HEK293 (cell line): ENCODE measurements around the gene CKLF.
"Not testable (repeated sequence)": the region's sequence is repeated elsewhere in the genome, so short reads cannot be mapped to it uniquely, and the experiment has no call there.

Experiments
- CTCF ChIA-PET: fragments of 350-600 bp; formaldehyde crosslinking; extraction: SDS; loops from one replicate; lab custom pipeline; 2021; ENCODE audit warnings: antibody characterized with exemption; lab: Yijun Ruan, JAX
- POLR2A ChIA-PET: fragments of 300-600 bp; formaldehyde crosslinking; extraction: SDS; loops from one replicate; lab custom pipeline; 2020; ENCODE audit warnings: antibody characterized with exemption, inconsistent platforms; lab: Yijun Ruan, JAX
- H3K27ac ChIP-seq: fragments of 200-500 bp; sonication (Bioruptor generic); 2 replicates; pipeline ENCODE4 v1.5.1; 2014; ENCODE audit warnings: low read depth, low read length, control low read depth, inconsistent platforms; ENCODE audit errors: extremely low read depth
- H3K36me3 ChIP-seq, 2 experiments: fragments of 200-500 bp in 1 of 2; sonication (Bioruptor generic) in 1 of 2; 1 replicate in 1 of 2; 2 replicates in 1 of 2; pipeline ENCODE4 v1.5.1; 2014 to 2017; ENCODE audit warnings: inconsistent platforms in 2 of 2, low read length in 2 of 2; ENCODE audit not compliant: control insufficient read depth in 2 of 2, insufficient read depth in 1 of 2
- H3K4me1 ChIP-seq: fragments of 200-500 bp; sonication (Bioruptor generic); 2 replicates; pipeline ENCODE4 v1.5.1; 2014; ENCODE audit warnings: mild to moderate bottlenecking, low read length, inconsistent platforms; ENCODE audit not compliant: control insufficient read depth, insufficient read depth
- H3K4me3 ChIP-seq: 2 replicates; pipeline ENCODE4 v1.5.1; 2011; ENCODE audit warnings: low read depth, mild to moderate bottlenecking, control low read depth, low read length, moderate library complexity
- H3K9me3 ChIP-seq: fragments of 200-500 bp; sonication (Bioruptor generic); 2 replicates; pipeline ENCODE4 v1.5.1; 2014; ENCODE audit warnings: low read depth, low read length, inconsistent platforms; ENCODE audit not compliant: control insufficient read depth, insufficient read depth
- GLI2 ChIP-seq: fragments of 450-650 bp; formaldehyde crosslinking; IDR thresholded peaks from 2 replicates; pipeline ENCODE4; 2017; ENCODE audit warnings: missing biosample characterization, missing genetic modification characterization, low read depth, borderline replicate concordance
- MZF1 ChIP-seq: fragments of 450-650 bp; formaldehyde crosslinking; IDR thresholded peaks from 2 replicates; pipeline ENCODE4 v1.5.1; 2017; ENCODE audit warnings: missing biosample characterization, missing genetic modification characterization, borderline replicate concordance
- RBAK ChIP-seq: fragments of 450-650 bp; formaldehyde crosslinking; IDR thresholded peaks from 2 replicates; pipeline ENCODE4 v1.5.1; 2016; ENCODE audit warnings: missing biosample characterization, missing genetic modification characterization
- SCRT2 ChIP-seq: fragments of 450-650 bp; formaldehyde crosslinking; IDR thresholded peaks from 2 replicates; pipeline ENCODE4 v1.5.1; 2016; ENCODE audit warnings: missing biosample characterization, missing genetic modification characterization
- ZNF112 ChIP-seq: fragments of 450-650 bp; formaldehyde crosslinking; IDR thresholded peaks from 2 replicates; pipeline ENCODE4 v1.5.0; 2017; ENCODE audit warnings: missing biosample characterization, missing genetic modification characterization
- ZNF146 ChIP-seq: fragments of 450-650 bp; formaldehyde crosslinking; IDR thresholded peaks from 2 replicates; pipeline ENCODE4 v1.5.1; 2016; ENCODE audit warnings: missing biosample characterization, missing genetic modification characterization
- ZNF24 ChIP-seq: fragments of 450-650 bp; formaldehyde crosslinking; IDR thresholded peaks from 2 replicates; pipeline ENCODE4 v1.5.1; 2016; ENCODE audit warnings: missing biosample characterization, missing genetic modification characterization
- ZNF311 ChIP-seq: fragments of 450-650 bp; formaldehyde crosslinking; IDR thresholded peaks from 2 replicates; pipeline ENCODE4 v1.5.1; 2017; ENCODE audit warnings: missing biosample characterization, missing genetic modification characterization, borderline replicate concordance
- ZNF548 ChIP-seq: fragments of 450-650 bp; formaldehyde crosslinking; IDR thresholded peaks from 2 replicates; pipeline ENCODE4 v1.5.1; 2016; ENCODE audit warnings: missing biosample characterization, missing genetic modification characterization
- ZNF658 ChIP-seq: fragments of 450-650 bp; formaldehyde crosslinking; IDR thresholded peaks from 2 replicates; pipeline ENCODE4; 2016; ENCODE audit warnings: missing biosample characterization, missing genetic modification characterization
- ZNF701 ChIP-seq: fragments of 450-650 bp; formaldehyde crosslinking; IDR thresholded peaks from 2 replicates; pipeline ENCODE4 v1.5.1; 2016; ENCODE audit warnings: missing biosample characterization, missing genetic modification characterization
- ZNF707 ChIP-seq: fragments of 450-650 bp; formaldehyde crosslinking; IDR thresholded peaks from 2 replicates; pipeline ENCODE4 v1.5.1; 2016; ENCODE audit warnings: missing biosample characterization, missing genetic modification characterization
- ZNF785 ChIP-seq: fragments of 450-650 bp; formaldehyde crosslinking; IDR thresholded peaks from 2 replicates; pipeline ENCODE4 v1.5.1; 2016; ENCODE audit warnings: missing biosample characterization, missing genetic modification characterization
- ZNF791 ChIP-seq: fragments of 450-650 bp; formaldehyde crosslinking; IDR thresholded peaks from 2 replicates; pipeline ENCODE4 v1.5.1; 2016; ENCODE audit warnings: missing biosample characterization, missing genetic modification characterization
- ZXDB ChIP-seq: fragments of 450-650 bp; formaldehyde crosslinking; IDR thresholded peaks from 2 replicates; pipeline ENCODE4 v1.5.1; 2016; ENCODE audit warnings: missing biosample characterization, missing genetic modification characterization
- TF ChIP-seq, protein P1 (sequence below): fragments of 450-650 bp; formaldehyde crosslinking; IDR thresholded peaks from 2 replicates; pipeline ENCODE4 v1.5.1; 2016; ENCODE audit warnings: missing biosample characterization, missing genetic modification characterization
- TF ChIP-seq, protein P2 (sequence below): fragments of 450-650 bp; formaldehyde crosslinking; IDR thresholded peaks from 2 replicates; pipeline ENCODE4 v1.5.1; 2016; ENCODE audit warnings: missing biosample characterization, missing genetic modification characterization
- TF ChIP-seq, protein P3 (sequence below): fragments of 450-650 bp; formaldehyde crosslinking; IDR thresholded peaks from 2 replicates; pipeline ENCODE4 v1.5.1; 2016; ENCODE audit warnings: missing biosample characterization, missing genetic modification characterization
- TF ChIP-seq, protein P4 (sequence below): fragments of 450-650 bp; formaldehyde crosslinking; IDR thresholded peaks from 2 replicates; pipeline ENCODE4; 2016; ENCODE audit warnings: missing biosample characterization, missing genetic modification characterization
- TF ChIP-seq, protein P5 (sequence below): fragments of 450-650 bp; formaldehyde crosslinking; IDR thresholded peaks from 2 replicates; pipeline ENCODE4 v1.5.1; 2016; ENCODE audit warnings: missing biosample characterization, missing genetic modification characterization
- TF ChIP-seq, protein P6 (sequence below): fragments of 450-650 bp; formaldehyde crosslinking; IDR thresholded peaks from 2 replicates; pipeline ENCODE4 v1.5.1; 2016; ENCODE audit warnings: missing biosample characterization, missing genetic modification characterization, low read depth

The CKLF gene

DNA sequence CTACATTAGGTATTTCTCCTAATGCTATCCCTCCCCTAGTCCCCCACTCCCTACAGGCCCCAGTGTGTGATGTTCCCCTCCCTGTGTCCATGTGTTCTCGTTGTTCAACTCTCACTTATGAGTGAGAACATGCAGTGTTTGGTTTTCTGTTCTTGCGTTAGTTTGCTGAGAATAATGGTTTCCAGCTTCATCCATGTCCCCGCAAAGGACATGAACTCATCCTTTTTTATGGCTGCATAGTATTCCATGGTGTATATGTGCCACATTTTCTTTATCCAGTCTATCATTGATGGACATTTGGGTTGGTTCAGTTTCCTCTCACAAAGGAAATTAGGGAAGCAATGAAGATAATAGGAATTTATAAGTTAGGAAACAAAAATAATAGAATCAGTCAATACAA lies 14.9 kb downstream of the CKLF start:
- H3K9me3 ChIP-seq, POLR2A ChIA-PET, H3K27ac ChIP-seq, H3K4me1 ChIP-seq, H3K4me3 ChIP-seq: not testable (repeated sequence)
- CTCF ChIA-PET: interaction anchor here (0.9 kb wide), 1 partner anchor 16 kb away, joined by 3 read pairs; no protein-coding TSS in a partner anchor
- TF ChIP-seq, protein P1, sequence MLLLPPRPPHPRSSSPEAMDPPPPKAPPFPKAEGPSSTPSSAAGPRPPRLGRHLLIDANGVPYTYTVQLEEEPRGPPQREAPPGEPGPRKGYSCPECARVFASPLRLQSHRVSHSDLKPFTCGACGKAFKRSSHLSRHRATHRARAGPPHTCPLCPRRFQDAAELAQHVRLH (tag by site-specific recombination): peak; percentile 78; the same call in 1 of the 2 replicates
- peak; percentile 98 for TF ChIP-seq ZNF146
- TF ChIP-seq, protein P2, sequence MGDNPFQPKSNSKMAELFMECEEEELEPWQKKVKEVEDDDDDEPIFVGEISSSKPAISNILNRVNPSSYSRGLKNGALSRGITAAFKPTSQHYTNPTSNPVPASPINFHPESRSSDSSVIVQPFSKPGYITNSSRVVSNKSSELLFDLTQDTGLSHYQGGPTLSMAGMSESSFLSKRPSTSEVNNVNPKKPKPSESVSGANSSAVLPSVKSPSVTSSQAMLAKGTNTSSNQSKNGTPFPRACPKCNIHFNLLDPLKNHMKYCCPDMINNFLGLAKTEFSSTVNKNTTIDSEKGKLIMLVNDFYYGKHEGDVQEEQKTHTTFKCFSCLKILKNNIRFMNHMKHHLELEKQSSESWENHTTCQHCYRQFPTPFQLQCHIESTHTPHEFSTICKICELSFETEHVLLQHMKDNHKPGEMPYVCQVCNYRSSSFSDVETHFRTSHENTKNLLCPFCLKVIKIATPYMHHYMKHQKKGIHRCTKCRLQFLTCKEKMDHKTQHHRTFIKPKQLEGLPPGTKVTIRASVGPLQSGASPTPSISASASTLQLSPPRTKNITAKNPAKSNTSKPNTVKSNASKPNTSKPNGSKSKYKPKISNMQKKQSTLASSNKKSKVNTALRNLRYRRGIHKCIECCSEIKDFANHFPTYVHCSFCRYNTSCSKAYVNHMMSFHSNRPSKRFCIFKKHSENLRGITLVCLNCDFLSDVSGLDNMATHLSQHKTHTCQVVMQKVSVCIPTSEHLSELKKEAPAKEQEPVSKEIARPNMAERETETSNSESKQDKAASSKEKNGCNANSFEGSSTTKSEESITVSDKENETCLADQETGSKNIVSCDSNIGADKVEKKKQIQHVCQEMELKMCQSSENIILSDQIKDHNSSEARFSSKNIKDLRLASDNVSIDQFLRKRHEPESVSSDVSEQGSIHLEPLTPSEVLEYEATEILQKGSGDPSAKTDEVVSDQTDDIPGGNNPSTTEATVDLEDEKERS (tag by site-specific recombination): 0 out of 2 replicates have a peak, but pooled peaks have one; percentile 53
- peaks cover 5 to 44% of the 10 kb centered on the region in 2 experiments; a peak in 2 of 3 replicates for H3K36me3 ChIP-seq

DNA sequence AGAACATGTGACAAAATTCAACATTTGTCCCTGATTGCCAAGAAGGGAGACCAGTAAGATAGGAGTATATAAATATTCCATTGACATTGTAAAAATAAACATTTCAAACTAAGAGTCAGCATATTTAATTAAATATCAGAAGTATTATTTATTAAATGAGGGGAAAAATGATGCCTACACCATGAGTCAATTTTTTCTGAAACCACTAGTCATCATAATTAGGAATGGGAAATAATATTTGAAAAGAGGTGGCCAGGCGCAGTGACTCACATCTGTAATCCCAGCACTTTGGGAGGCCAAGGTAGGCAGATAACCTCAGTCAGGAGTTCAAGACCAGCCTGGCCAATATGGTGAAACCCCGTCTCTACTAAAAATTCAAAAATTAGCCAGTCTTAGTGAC lies 16.0 kb downstream of the CKLF start:
- peaks cover 9% of the 10 kb centered on the region for H3K4me1 ChIP-seq
- POLR2A ChIA-PET: no interaction called here
- H3K27ac ChIP-seq: no peak overlapping the region
- peaks cover 5 to 38% of the 10 kb centered on the region in 2 experiments; a peak in 2 of 3 replicates for H3K36me3 ChIP-seq
- H3K9me3 ChIP-seq: no peaks in the 10 kb centered on the region
- H3K4me3 ChIP-seq: no peak overlapping the region
- CTCF ChIA-PET: no interaction called here
- TF ChIP-seq, protein P3, sequence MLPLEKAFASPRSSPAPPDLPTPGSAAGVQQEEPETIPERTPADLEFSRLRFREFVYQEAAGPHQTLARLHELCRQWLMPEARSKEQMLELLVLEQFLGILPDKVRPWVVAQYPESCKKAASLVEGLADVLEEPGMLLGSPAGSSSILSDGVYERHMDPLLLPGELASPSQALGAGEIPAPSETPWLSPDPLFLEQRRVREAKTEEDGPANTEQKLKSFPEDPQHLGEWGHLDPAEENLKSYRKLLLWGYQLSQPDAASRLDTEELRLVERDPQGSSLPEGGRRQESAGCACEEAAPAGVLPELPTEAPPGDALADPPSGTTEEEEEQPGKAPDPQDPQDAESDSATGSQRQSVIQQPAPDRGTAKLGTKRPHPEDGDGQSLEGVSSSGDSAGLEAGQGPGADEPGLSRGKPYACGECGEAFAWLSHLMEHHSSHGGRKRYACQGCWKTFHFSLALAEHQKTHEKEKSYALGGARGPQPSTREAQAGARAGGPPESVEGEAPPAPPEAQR (tag by site-specific recombination): no peak
- TF ChIP-seq, all 188 proteins: peak for 0

DNA sequence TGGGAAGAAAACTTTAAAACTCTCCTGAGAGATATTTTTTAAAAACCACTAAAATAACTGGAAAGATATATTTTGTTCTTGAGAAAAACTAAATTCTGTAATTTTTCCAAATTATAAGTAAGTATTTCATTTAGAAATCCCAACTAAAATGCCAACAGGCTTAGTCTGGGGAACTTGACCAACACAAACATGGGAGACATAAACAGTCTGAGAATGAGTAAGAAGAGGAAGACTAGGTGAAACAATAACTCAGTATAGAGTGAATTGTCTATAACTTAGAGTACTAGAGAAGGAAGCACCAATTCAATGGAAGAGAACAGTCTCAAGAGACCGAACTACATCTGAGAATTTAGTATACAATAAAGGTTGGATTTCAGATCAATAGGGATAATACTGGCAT lies 16.8 kb downstream of the CKLF start:
- TF ChIP-seq ZXDB (no peak), ZNF707 (tag by site-specific recombination) (no peak), ZNF701 (no peak), ZNF785 (no peak), ZNF791 (no peak), GLI2 (tag by site-specific recombination) (no peak), ZNF658 (tag by site-specific recombination) (no peak), ZNF112 (tag by site-specific recombination) (no peak), ZNF24 (tag by site-specific recombination) (no peak), ZNF311 (tag by site-specific recombination) (no peak), MZF1 (tag by site-specific recombination) (no peak), RBAK (tag by site-specific recombination) (no peak), SCRT2 (no peak), ZNF548 (no peak)
- TF ChIP-seq, protein P4, sequence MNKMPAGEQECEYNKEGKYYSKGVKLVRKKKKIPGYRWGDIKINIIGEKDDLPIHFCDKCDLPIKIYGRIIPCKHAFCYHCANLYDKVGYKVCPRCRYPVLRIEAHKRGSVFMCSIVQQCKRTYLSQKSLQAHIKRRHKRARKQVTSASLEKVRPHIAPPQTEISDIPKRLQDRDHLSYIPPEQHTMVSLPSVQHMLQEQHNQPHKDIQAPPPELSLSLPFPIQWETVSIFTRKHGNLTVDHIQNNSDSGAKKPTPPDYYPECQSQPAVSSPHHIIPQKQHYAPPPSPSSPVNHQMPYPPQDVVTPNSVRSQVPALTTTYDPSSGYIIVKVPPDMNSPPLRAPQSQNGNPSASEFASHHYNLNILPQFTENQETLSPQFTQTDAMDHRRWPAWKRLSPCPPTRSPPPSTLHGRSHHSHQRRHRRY (tag by site-specific recombination): no peak
- TF ChIP-seq, protein P5, sequence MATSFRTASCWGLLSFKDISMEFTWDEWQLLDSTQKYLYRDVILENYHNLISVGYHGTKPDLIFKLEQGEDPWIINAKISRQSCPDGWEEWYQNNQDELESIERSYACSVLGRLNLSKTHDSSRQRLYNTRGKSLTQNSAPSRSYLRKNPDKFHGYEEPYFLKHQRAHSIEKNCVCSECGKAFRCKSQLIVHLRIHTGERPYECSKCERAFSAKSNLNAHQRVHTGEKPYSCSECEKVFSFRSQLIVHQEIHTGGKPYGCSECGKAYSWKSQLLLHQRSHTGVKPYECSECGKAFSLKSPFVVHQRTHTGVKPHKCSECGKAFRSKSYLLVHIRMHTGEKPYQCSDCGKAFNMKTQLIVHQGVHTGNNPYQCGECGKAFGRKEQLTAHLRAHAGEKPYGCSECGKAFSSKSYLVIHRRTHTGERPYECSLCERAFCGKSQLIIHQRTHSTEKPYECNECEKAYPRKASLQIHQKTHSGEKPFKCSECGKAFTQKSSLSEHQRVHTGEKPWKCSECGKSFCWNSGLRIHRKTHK (tag by site-specific recombination): no peak
- TF ChIP-seq, protein P6, sequence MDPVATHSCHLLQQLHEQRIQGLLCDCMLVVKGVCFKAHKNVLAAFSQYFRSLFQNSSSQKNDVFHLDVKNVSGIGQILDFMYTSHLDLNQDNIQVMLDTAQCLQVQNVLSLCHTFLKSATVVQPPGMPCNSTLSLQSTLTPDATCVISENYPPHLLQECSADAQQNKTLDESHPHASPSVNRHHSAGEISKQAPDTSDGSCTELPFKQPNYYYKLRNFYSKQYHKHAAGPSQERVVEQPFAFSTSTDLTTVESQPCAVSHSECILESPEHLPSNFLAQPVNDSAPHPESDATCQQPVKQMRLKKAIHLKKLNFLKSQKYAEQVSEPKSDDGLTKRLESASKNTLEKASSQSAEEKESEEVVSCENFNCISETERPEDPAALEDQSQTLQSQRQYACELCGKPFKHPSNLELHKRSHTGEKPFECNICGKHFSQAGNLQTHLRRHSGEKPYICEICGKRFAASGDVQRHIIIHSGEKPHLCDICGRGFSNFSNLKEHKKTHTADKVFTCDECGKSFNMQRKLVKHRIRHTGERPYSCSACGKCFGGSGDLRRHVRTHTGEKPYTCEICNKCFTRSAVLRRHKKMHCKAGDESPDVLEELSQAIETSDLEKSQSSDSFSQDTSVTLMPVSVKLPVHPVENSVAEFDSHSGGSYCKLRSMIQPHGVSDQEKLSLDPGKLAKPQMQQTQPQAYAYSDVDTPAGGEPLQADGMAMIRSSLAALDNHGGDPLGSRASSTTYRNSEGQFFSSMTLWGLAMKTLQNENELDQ (tag by site-specific recombination): no peak
- POLR2A ChIA-PET: no interaction called here
- H3K4me3 ChIP-seq: no peak overlapping the region
- H3K9me3 ChIP-seq: no peaks in the 10 kb centered on the region
- H3K4me1 ChIP-seq: peaks cover 9% of the 10 kb centered on the region
- H3K36me3 ChIP-seq: peaks cover 5 to 30% of the 10 kb centered on the region in 2 experiments; a peak in 2 of 3 replicates
- CTCF ChIA-PET: interaction anchor here (0.6 kb wide), 1 partner anchor 311 kb away, joined by 7 read pairs; the partner anchor contains the start of gene PDP2
- H3K27ac ChIP-seq: no peak overlapping the region
